SK-N-MC (cell line): ENCODE measurements around the gene TREM1.
A peak's percentile ranks its signal among the peaks of the same experiment; 100 is the strongest.

Source experiments
- DNase-seq: peaks from one replicate; pipeline ENCODE4 v3.0.0-alpha.2; 2011; ENCODE audit warnings: low read depth, low spot score
- H3K27ac ChIP-seq: fragments of 200-600 bp; sonication (generic); 2 replicates; pipeline ENCODE4 v1.5.1; 2016; ENCODE audit warnings: mixed run types
- H3K36me3 ChIP-seq: fragments of 200-600 bp; sonication (generic); 2 replicates; pipeline ENCODE4 v1.6.1; 2017; ENCODE audit warnings: antibody characterized with exemption, low read length, mixed read lengths; ENCODE audit not compliant: insufficient read depth
- H3K4me3 ChIP-seq: fragments of 200-600 bp; sonication (generic); 2 replicates; pipeline ENCODE4 v1.5.1; 2016
- H3K9ac ChIP-seq: fragments of 200-600 bp; sonication (generic); 2 replicates; pipeline ENCODE4 v1.8.0; 2017; ENCODE audit warnings: mixed run types, mixed read lengths; ENCODE audit not compliant: insufficient read length
- H3K9me3 ChIP-seq: fragments of 200-600 bp; sonication (generic); 2 replicates; pipeline ENCODE4 v1.6.1; 2017; ENCODE audit warnings: low read depth, mild to moderate bottlenecking, antibody characterized with exemption, low read length, moderate library complexity, mixed read lengths
- EZH2 ChIP-seq: fragments of 200-600 bp; sonication (generic); IDR thresholded peaks from one replicate; pipeline ENCODE4 v1.6.1; 2017; ENCODE audit warnings: antibody characterized with exemption
- FOXP2 ChIP-seq: optimal IDR thresholded peaks from 2 replicates; pipeline ENCODE3; 2011; ENCODE audit warnings: mild to moderate bottlenecking, moderate library complexity; ENCODE audit not compliant: insufficient read depth; ENCODE audit errors: extremely low read length, control extremely low read depth
- POLR2AphosphoS5 ChIP-seq: IDR thresholded peaks from 2 replicates; pipeline ENCODE4 v1.6.1; 2012; ENCODE audit warnings: mild to moderate bottlenecking, low read depth, low read length, borderline replicate concordance

The TREM1 gene

DNA sequence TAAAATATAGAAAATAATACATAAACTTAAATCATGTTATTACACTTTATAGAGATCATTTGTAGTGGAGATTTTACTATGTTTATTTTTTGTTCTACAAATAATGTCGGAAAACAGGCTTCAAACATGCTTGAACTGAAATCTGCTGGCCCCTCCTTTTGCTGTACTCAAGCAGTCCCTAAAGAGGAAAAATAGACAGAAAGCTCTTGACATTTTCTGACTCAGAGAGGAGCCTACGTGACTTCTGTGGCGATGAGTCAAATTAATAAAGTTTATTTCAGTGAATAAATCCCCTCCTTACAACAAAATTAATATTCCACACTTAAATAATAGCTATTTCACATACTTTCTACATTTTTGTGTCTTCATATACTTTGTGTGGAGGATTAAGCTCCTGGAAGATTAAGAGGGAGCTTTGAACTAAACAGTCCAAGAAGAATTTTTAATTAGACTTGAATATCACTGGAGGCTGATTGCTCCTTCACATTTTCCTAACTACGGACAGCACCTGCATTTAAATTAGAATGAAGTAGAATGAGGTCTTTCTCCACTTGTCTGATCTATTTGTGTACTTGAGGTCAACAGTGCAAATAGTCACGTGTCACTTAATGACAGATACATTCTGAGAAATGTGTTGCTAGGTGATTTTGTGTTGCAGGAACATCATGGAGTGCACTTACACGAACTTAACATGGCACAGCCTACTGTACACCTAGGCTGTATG, 1.7 kb upstream of the TREM1 start:
- no peak overlapping the region for H3K4me3 ChIP-seq
- H3K27ac ChIP-seq = no peak overlapping the region
- DNase-seq = no peak

DNA sequence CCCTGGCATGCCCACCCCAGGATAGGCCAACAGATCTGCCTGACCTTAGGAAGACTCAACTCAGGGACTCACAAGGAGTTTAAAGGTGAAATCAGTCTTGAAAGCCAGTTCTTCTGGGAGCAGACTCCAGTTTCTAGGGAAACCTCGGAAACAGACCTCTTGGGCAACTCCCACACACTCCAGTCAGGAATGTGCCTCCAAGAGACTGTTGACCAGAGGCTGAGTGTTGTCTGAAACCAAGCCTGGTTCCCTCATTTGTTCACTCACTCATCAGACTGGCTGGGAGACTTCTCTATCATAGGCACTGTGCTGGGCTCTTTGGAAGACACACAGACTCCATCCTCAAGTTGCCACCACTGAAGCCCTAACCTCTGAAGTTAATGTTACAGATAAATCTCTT, 1.8 kb downstream of the TREM1 start:
- DNase-seq = no peak
- Histone ChIP-seq H3K9me3 (no peaks in the 10 kb centered on the region), H3K9ac (no peak overlapping the region), H3K36me3 (no peaks in the 10 kb centered on the region), H3K4me3 (no peak overlapping the region), H3K27ac (no peak overlapping the region)
- no peak for TF ChIP-seq POLR2AphosphoS5
- TF ChIP-seq EZH2 = no peak
- no peak for TF ChIP-seq FOXP2

More for the DNA sequence above, 1.7 kb upstream of the TREM1 start:
- no peak overlapping the region for H3K9ac ChIP-seq
- TF ChIP-seq FOXP2 (no peak), EZH2 (no peak), POLR2AphosphoS5 (no peak)
- H3K36me3 ChIP-seq = no peaks in the 10 kb centered on the region
- H3K9me3 ChIP-seq = no peaks in the 10 kb centered on the region

GRCh38 chr6:41283600-41283999, 2.9 kb downstream of the TREM1 start:
- Histone ChIP-seq H3K36me3 (no peaks in the 10 kb centered on the region), H3K4me3 (no peak overlapping the region), H3K9me3 (no peaks in the 10 kb centered on the region), H3K9ac (no peak overlapping the region), H3K27ac (no peak overlapping the region)
- no peak for DNase-seq
- no peak for TF ChIP-seq POLR2AphosphoS5
- TF ChIP-seq EZH2 = no peak
- no peak for TF ChIP-seq FOXP2

GRCh38 chr6:41280381-41281057, 6.0 kb downstream of the TREM1 start:
- Histone ChIP-seq H3K4me3 (no peak overlapping the region), H3K9me3 (no peaks in the 10 kb centered on the region), H3K36me3 (no peaks in the 10 kb centered on the region), H3K27ac (no peak overlapping the region), H3K9ac (no peak overlapping the region)
- no peak for DNase-seq
- TF ChIP-seq POLR2AphosphoS5 (no peak), FOXP2 (no peak), EZH2 (no peak)

GRCh38 chr6:41278699-41279405, 7.6 kb downstream of the TREM1 start:
- no peak overlapping the region for H3K27ac ChIP-seq
- no peaks in the 10 kb centered on the region for H3K9me3 ChIP-seq
- TF ChIP-seq POLR2AphosphoS5 = peak; percentile 34; the same call in 1 of the 2 replicates
- no peak for TF ChIP-seq FOXP2
- no peak for TF ChIP-seq EZH2
- no peak for DNase-seq
- H3K4me3 ChIP-seq = no peak overlapping the region
- no peaks in the 10 kb centered on the region for H3K36me3 ChIP-seq
- H3K9ac ChIP-seq = no peak overlapping the region

GRCh38 chr6:41277605-41278004, 8.9 kb downstream of the TREM1 start:
- TF ChIP-seq EZH2 (no peak), FOXP2 (no peak), POLR2AphosphoS5 (no peak)

GRCh38 chr6:41275489-41275888, 11.0 kb downstream of the TREM1 start:
- H3K36me3 ChIP-seq = no peaks in the 10 kb centered on the region
- no peak overlapping the region for H3K9ac ChIP-seq
- TF ChIP-seq EZH2 = no peak
- TF ChIP-seq FOXP2 = no peak
- TF ChIP-seq POLR2AphosphoS5 = no peak
- no peaks in the 10 kb centered on the region for H3K9me3 ChIP-seq
- no peak overlapping the region for H3K4me3 ChIP-seq
- no peak for DNase-seq
- no peak overlapping the region for H3K27ac ChIP-seq

More at GRCh38 chr6:41277605-41278004, 8.9 kb downstream of the TREM1 start:
- no peak overlapping the region for H3K4me3 ChIP-seq
- no peaks in the 10 kb centered on the region for H3K36me3 ChIP-seq
- no peaks in the 10 kb centered on the region for H3K9me3 ChIP-seq
- no peak overlapping the region for H3K9ac ChIP-seq
- H3K27ac ChIP-seq = no peak overlapping the region
- DNase-seq = no peak

- no peak for TF ChIP-seq FOXP2
- no peak for TF ChIP-seq POLR2AphosphoS5
- TF ChIP-seq EZH2 = no peak
- no peak for DNase-seq
- Histone ChIP-seq H3K9ac (no peak overlapping the region), H3K4me3 (no peak overlapping the region), H3K27ac (no peak overlapping the region), H3K36me3 (no peaks in the 10 kb centered on the region), H3K9me3 (no peaks in the 10 kb centered on the region)
Observed at GRCh38 chr6:41274256-41274655, 12.2 kb downstream of the TREM1 start.
